GM19239 (cell line): Measurements from ENCODE around the gene PLA2G4D.

Experiments
- DNase-seq: peaks from one replicate; pipeline ENCODE4 v3.0.0; 2011; ENCODE audit warnings: low spot score; ENCODE audit not compliant: insufficient read length
- FAIRE-seq: peaks from 2 replicates; lab custom pipeline; 2011; peaks lifted over from hg19 to GRCh38; lab: Jason Lieb, UNC

Gene PLA2G4D

GRCh38 chr15:42034628-42035434 is 59.5 kb downstream of the PLA2G4D start:
- DNase-seq (no peak), FAIRE-seq (peak; percentile 76)

DNA sequence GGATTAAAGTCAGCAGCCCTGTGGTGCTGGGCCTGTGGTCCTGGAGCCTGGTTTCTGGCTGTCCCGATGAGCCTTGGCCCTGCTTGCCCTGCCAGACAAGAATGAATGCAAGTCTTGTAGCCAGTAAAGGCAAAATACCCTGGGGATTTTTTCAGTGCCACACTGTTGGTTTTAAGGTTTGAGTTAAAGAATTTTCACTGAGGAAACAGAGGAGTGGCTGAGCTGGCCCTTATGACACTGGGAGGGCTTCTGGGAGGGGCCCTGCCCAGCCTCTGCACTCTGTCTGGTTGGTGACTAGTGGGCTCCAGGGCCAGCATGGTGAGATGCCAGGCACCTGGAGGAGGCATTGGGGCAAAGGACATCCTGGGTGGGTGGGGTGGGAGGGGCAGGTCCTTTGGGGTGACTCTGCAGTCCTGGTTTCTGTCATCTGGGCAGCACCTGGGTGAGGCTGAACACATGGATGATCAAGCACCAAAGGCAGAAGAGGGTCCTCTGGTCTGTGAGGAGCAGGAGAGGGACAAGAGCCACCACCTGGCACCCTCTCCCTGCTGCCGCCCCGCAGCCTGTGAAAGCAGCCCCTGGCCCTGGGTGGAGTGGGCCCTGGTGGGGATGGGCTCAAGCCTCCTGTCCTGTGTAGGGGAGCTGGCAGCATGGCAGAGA is 61.0 kb downstream of the PLA2G4D start:
- DNase-seq = no peak

GRCh38 chr15:42032376-42033213 is 61.8 kb downstream of the PLA2G4D start:
- DNase-seq = no peak
- FAIRE-seq = peak; percentile 73

More for the DNA sequence above, 61.0 kb downstream of the PLA2G4D start:
- peak; percentile 70 for FAIRE-seq

- FAIRE-seq = no peak
- no peak for DNase-seq
Observed at GRCh38 chr15:42031198-42031915, 63.0 kb downstream of the PLA2G4D start.

DNA sequence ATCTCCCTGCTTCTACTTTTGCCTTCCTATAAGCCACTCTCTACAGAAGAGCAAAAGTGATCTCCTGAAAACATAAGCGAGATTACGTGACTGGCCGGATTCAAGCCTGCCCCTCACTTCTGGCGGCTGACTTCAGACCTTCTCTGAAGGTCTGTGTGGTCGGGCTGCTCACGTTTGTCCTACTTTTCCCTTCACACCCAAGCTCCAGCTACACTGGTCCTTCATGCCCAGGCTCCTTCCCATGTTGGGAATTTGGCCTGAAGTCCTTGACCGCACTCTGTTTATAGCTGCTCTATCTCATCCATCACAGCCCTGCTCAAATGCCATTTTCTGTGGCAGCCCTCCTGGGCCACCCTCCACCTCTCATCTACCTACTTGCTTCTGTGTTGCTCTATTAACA is 66.8 kb downstream of the PLA2G4D start:
- FAIRE-seq (no peak), DNase-seq (no peak)

GRCh38 chr15:42024303-42024702 is 70.1 kb downstream of the PLA2G4D start:
- DNase-seq = no peak
- FAIRE-seq = no peak

DNA sequence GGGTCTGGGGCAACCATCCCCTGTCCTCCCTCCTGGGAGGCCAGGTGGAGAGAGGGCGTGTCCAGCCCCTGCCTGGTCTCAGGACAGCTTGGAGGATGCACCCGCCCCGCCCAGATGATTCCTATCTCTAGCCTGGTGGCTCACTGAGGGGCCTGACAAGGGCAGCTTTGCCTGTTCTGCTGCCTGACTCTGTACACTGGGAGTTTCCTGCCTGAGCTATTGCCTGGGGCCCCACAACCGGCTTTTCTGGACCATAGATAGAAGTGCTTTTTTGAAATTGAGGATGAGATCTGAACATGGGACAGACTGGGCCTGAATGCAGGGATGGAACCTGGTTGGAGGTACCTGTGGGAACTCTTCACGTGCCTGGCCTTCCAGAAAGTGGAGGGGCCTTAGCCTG is 72.8 kb downstream of the PLA2G4D start:
- DNase-seq = no peak
- no peak for FAIRE-seq

GRCh38 chr15:42020713-42021273 is 73.6 kb downstream of the PLA2G4D start, which contains the start of gene PLA2G4E:
Gene PLA2G4E (minus strand): TSS chr15:42021042. CDS start chr15:42021030, 12 bp downstream.
- DNase-seq (no peak), FAIRE-seq (no peak)

- no peak for FAIRE-seq
- DNase-seq = no peak
Observed at GRCh38 chr15:42018306-42019224, 75.8 kb downstream of the PLA2G4D start.
